ENCODE measurements around the gene INPP4B. TPM values are rescaled to one million over a fixed set of nuclear protein-coding genes. Genes with fewer than 3 reads are reported as not detected.

The INPP4B gene
- total RNA-seq, 1 experiment from 2014 or later, result not detected

DNA sequence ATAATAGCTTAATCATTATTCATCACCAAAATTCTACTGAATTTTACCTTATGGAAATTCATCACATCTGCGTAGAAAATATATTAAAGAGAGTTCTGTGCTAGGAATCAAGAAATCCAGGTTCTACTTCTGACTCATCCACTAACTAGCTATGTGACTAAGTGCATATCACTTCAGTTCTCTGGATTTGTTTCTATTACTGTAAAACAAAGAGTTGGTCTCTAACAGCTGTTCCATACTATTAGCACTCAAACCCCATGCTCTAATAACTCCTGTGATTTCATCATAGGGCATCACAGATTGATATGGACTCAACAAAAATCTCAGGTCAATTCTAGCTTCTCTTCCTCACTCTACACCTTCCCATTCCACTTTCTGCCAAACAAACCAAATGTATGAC lies 572.0 kb downstream of the INPP4B start:
- Histone ChIP-seq H3K9me2 (replicated peaks; ENCODE audit: insufficient read depth, low read length) (no peaks in the 10 kb centered on the region), H3K9me3 (ENCODE audit: low read length) (no peaks in the 10 kb centered on the region), H2AFZ (ENCODE audit: low read length) (no peak overlapping the region), H3K79me2 (ENCODE audit: low read length) (no peaks in the 10 kb centered on the region), H3K27me3 (ENCODE audit: low read length) (no peaks in the 10 kb centered on the region), H4K20me1 (ENCODE audit: insufficient read depth, low read depth, low read length) (no peaks in the 10 kb centered on the region), H3K27ac (ENCODE audit: low read length) (no peak overlapping the region), H3K4me1 (ENCODE audit: low read length) (no peaks in the 10 kb centered on the region), H3K36me3 (ENCODE audit: insufficient read depth, low read length) (no peaks in the 10 kb centered on the region), H3K4me2 (ENCODE audit: low read depth, low read length, poor library complexity, severe bottlenecking) (no peak overlapping the region), H3K4me3 (ENCODE audit: low read length) (no peak overlapping the region), H3K9ac (ENCODE audit: low read length) (no peak overlapping the region)
- DNase-seq, result no peak

GRCh38 chr4:142272452-142272851 lies 573.6 kb downstream of the INPP4B start:
- Histone ChIP-seq H3K79me2 (ENCODE audit: low read length) (no peaks in the 10 kb centered on the region), H3K36me3 (ENCODE audit: insufficient read depth, low read length) (no peaks in the 10 kb centered on the region), H3K27me3 (ENCODE audit: low read length) (no peaks in the 10 kb centered on the region), H3K4me1 (ENCODE audit: low read length) (no peaks in the 10 kb centered on the region), H3K9ac (ENCODE audit: low read length) (no peak overlapping the region), H3K4me3 (ENCODE audit: low read length) (no peak overlapping the region), H2AFZ (ENCODE audit: low read length) (no peak overlapping the region), H3K9me2 (replicated peaks; ENCODE audit: insufficient read depth, low read length) (no peaks in the 10 kb centered on the region), H3K27ac (ENCODE audit: low read length) (no peak overlapping the region), H3K4me2 (ENCODE audit: low read depth, low read length, poor library complexity, severe bottlenecking) (no peak overlapping the region), H4K20me1 (ENCODE audit: insufficient read depth, low read depth, low read length) (no peaks in the 10 kb centered on the region), H3K9me3 (ENCODE audit: low read length) (no peaks in the 10 kb centered on the region)
- no peak for DNase-seq

GRCh38 chr4:142271832-142272231 lies 574.3 kb downstream of the INPP4B start:
- Histone ChIP-seq H4K20me1 (ENCODE audit: insufficient read depth, low read depth, low read length) (no peaks in the 10 kb centered on the region), H3K9me2 (replicated peaks; ENCODE audit: insufficient read depth, low read length) (no peaks in the 10 kb centered on the region), H3K4me3 (ENCODE audit: low read length) (no peak overlapping the region), H3K27me3 (ENCODE audit: low read length) (no peaks in the 10 kb centered on the region), H3K36me3 (ENCODE audit: insufficient read depth, low read length) (no peaks in the 10 kb centered on the region), H3K79me2 (ENCODE audit: low read length) (no peaks in the 10 kb centered on the region), H3K9ac (ENCODE audit: low read length) (no peak overlapping the region), H3K9me3 (ENCODE audit: low read length) (no peaks in the 10 kb centered on the region), H3K4me1 (ENCODE audit: low read length) (no peaks in the 10 kb centered on the region), H3K4me2 (ENCODE audit: low read depth, low read length, poor library complexity, severe bottlenecking) (no peak overlapping the region), H3K27ac (ENCODE audit: low read length) (no peak overlapping the region), H2AFZ (ENCODE audit: low read length) (no peak overlapping the region)
- no peak for DNase-seq

- Histone ChIP-seq H2AFZ (ENCODE audit: low read length) (no peak overlapping the region), H3K4me1 (ENCODE audit: low read length) (no peaks in the 10 kb centered on the region), H3K36me3 (ENCODE audit: insufficient read depth, low read length) (no peaks in the 10 kb centered on the region), H3K4me3 (ENCODE audit: low read length) (no peak overlapping the region), H3K9me2 (replicated peaks; ENCODE audit: insufficient read depth, low read length) (no peaks in the 10 kb centered on the region), H3K79me2 (ENCODE audit: low read length) (no peaks in the 10 kb centered on the region), H3K4me2 (ENCODE audit: low read depth, low read length, poor library complexity, severe bottlenecking) (no peak overlapping the region), H3K9ac (ENCODE audit: low read length) (no peak overlapping the region), H3K9me3 (ENCODE audit: low read length) (no peaks in the 10 kb centered on the region), H4K20me1 (ENCODE audit: insufficient read depth, low read depth, low read length) (no peaks in the 10 kb centered on the region), H3K27ac (ENCODE audit: low read length) (no peak overlapping the region), H3K27me3 (ENCODE audit: low read length) (no peaks in the 10 kb centered on the region)
- DNase-seq, result no peak
Observed at GRCh38 chr4:142267101-142267500, 579.0 kb downstream of the INPP4B start.

- no peak overlapping the region for H3K4me2 ChIP-seq (ENCODE audit: low read depth, low read length, poor library complexity, severe bottlenecking)
- no peak overlapping the region for H2AFZ ChIP-seq (ENCODE audit: low read length)
- H3K4me3 ChIP-seq (ENCODE audit: low read length), result no peak overlapping the region
- H3K4me1 ChIP-seq (ENCODE audit: low read length), result no peaks in the 10 kb centered on the region
- no peak overlapping the region for H3K27ac ChIP-seq (ENCODE audit: low read length)
- no peak for DNase-seq
- no peaks in the 10 kb centered on the region for H4K20me1 ChIP-seq (ENCODE audit: insufficient read depth, low read depth, low read length)
- no peaks in the 10 kb centered on the region for H3K27me3 ChIP-seq (ENCODE audit: low read length)
- H3K9ac ChIP-seq (ENCODE audit: low read length), result no peak overlapping the region
- no peaks in the 10 kb centered on the region for H3K9me3 ChIP-seq (ENCODE audit: low read length)
- H3K36me3 ChIP-seq (ENCODE audit: insufficient read depth, low read length), result no peaks in the 10 kb centered on the region
- no peaks in the 10 kb centered on the region for H3K9me2 ChIP-seq (replicated peaks; ENCODE audit: insufficient read depth, low read length)
- H3K79me2 ChIP-seq (ENCODE audit: low read length), result no peaks in the 10 kb centered on the region
Observed at GRCh38 chr4:142265946-142266345, 580.2 kb downstream of the INPP4B start.

DNA sequence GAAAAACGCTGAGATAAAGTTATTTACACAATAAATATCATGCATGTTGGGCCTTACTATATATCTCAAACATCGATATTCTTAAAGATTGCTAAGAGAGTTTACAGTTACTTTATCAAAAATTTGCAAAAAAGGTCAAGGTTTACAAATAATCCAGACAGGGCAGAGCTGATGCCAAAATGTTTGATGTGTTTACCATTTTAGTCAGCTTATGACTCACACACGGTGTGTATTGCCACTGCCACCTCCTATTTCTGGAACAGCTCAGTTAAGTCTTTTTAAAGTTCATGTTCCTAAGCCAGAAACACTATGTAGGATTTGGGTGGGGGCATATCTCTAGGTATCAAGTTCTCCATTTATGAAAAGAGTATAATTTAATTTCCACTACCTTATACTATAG lies 580.6 kb downstream of the INPP4B start:
- Histone ChIP-seq H3K9ac (ENCODE audit: low read length) (no peak overlapping the region), H3K4me2 (ENCODE audit: low read depth, low read length, poor library complexity, severe bottlenecking) (no peak overlapping the region)

GRCh38 chr4:142264961-142265360 lies 581.1 kb downstream of the INPP4B start:
- H4K20me1 ChIP-seq (ENCODE audit: insufficient read depth, low read depth, low read length), result no peaks in the 10 kb centered on the region
- H3K4me3 ChIP-seq (ENCODE audit: low read length), result no peak overlapping the region
- H3K4me1 ChIP-seq (ENCODE audit: low read length), result no peaks in the 10 kb centered on the region
- H3K27ac ChIP-seq (ENCODE audit: low read length), result no peak overlapping the region
- H3K4me2 ChIP-seq (ENCODE audit: low read depth, low read length, poor library complexity, severe bottlenecking), result no peak overlapping the region
- no peaks in the 10 kb centered on the region for H3K79me2 ChIP-seq (ENCODE audit: low read length)
- H2AFZ ChIP-seq (ENCODE audit: low read length), result no peak overlapping the region
- H3K9ac ChIP-seq (ENCODE audit: low read length), result no peak overlapping the region
- H3K9me2 ChIP-seq (replicated peaks; ENCODE audit: insufficient read depth, low read length), result no peaks in the 10 kb centered on the region
- no peaks in the 10 kb centered on the region for H3K27me3 ChIP-seq (ENCODE audit: low read length)
- H3K9me3 ChIP-seq (ENCODE audit: low read length), result no peaks in the 10 kb centered on the region
- no peak for DNase-seq
- no peaks in the 10 kb centered on the region for H3K36me3 ChIP-seq (ENCODE audit: insufficient read depth, low read length)

More for the DNA sequence above, 580.6 kb downstream of the INPP4B start:
- no peak for DNase-seq
- Histone ChIP-seq H3K9me2 (replicated peaks; ENCODE audit: insufficient read depth, low read length) (no peaks in the 10 kb centered on the region), H3K79me2 (ENCODE audit: low read length) (no peaks in the 10 kb centered on the region), H3K4me3 (ENCODE audit: low read length) (no peak overlapping the region), H4K20me1 (ENCODE audit: insufficient read depth, low read depth, low read length) (no peaks in the 10 kb centered on the region), H3K27me3 (ENCODE audit: low read length) (no peaks in the 10 kb centered on the region), H3K27ac (ENCODE audit: low read length) (no peak overlapping the region), H2AFZ (ENCODE audit: low read length) (no peak overlapping the region), H3K4me1 (ENCODE audit: low read length) (no peaks in the 10 kb centered on the region), H3K36me3 (ENCODE audit: insufficient read depth, low read length) (no peaks in the 10 kb centered on the region), H3K9me3 (ENCODE audit: low read length) (no peaks in the 10 kb centered on the region)

GRCh38 chr4:142262956-142263355 lies 583.1 kb downstream of the INPP4B start:
- no peak overlapping the region for H2AFZ ChIP-seq (ENCODE audit: low read length)
- no peaks in the 10 kb centered on the region for H3K27me3 ChIP-seq (ENCODE audit: low read length)
- no peaks in the 10 kb centered on the region for H3K9me2 ChIP-seq (replicated peaks; ENCODE audit: insufficient read depth, low read length)
- H3K9ac ChIP-seq (ENCODE audit: low read length), result no peak overlapping the region
- H3K36me3 ChIP-seq (ENCODE audit: insufficient read depth, low read length), result no peaks in the 10 kb centered on the region
- no peaks in the 10 kb centered on the region for H3K79me2 ChIP-seq (ENCODE audit: low read length)
- H3K4me2 ChIP-seq (ENCODE audit: low read depth, low read length, poor library complexity, severe bottlenecking), result no peak overlapping the region
- no peaks in the 10 kb centered on the region for H3K4me1 ChIP-seq (ENCODE audit: low read length)
- no peak overlapping the region for H3K27ac ChIP-seq (ENCODE audit: low read length)
- H4K20me1 ChIP-seq (ENCODE audit: insufficient read depth, low read depth, low read length), result no peaks in the 10 kb centered on the region
- no peak for DNase-seq
- no peaks in the 10 kb centered on the region for H3K9me3 ChIP-seq (ENCODE audit: low read length)
- H3K4me3 ChIP-seq (ENCODE audit: low read length), result no peak overlapping the region

- no peak overlapping the region for H3K27ac ChIP-seq (ENCODE audit: low read length)
- no peak overlapping the region for H3K4me3 ChIP-seq (ENCODE audit: low read length)
- no peaks in the 10 kb centered on the region for H3K79me2 ChIP-seq (ENCODE audit: low read length)
- H2AFZ ChIP-seq (ENCODE audit: low read length), result no peak overlapping the region
- H3K9me2 ChIP-seq (replicated peaks; ENCODE audit: insufficient read depth, low read length), result no peaks in the 10 kb centered on the region
- H4K20me1 ChIP-seq (ENCODE audit: insufficient read depth, low read depth, low read length), result no peaks in the 10 kb centered on the region
- H3K27me3 ChIP-seq (ENCODE audit: low read length), result no peaks in the 10 kb centered on the region
- H3K9ac ChIP-seq (ENCODE audit: low read length), result no peak overlapping the region
- no peaks in the 10 kb centered on the region for H3K4me1 ChIP-seq (ENCODE audit: low read length)
- no peaks in the 10 kb centered on the region for H3K36me3 ChIP-seq (ENCODE audit: insufficient read depth, low read length)
- H3K9me3 ChIP-seq (ENCODE audit: low read length), result peaks cover 4% of the 10 kb centered on the region
- H3K4me2 ChIP-seq (ENCODE audit: low read depth, low read length, poor library complexity, severe bottlenecking), result no peak overlapping the region
- no peak for DNase-seq
Observed at GRCh38 chr4:142248946-142249345, 597.2 kb downstream of the INPP4B start.
